Hematopoietic multipotent progenitor cell treated with erythropoietin and hydrocortisone succinate and interleukin-3 and kit ligand, for 17 days (in vitro differentiated cells): ENCODE results near the gene SCFD2.

Experiments
- DNase-seq: peaks from one replicate; pipeline ENCODE4 v3.0.0-alpha.2; 2015; ENCODE audit warnings: low spot score

Gene SCFD2

DNA sequence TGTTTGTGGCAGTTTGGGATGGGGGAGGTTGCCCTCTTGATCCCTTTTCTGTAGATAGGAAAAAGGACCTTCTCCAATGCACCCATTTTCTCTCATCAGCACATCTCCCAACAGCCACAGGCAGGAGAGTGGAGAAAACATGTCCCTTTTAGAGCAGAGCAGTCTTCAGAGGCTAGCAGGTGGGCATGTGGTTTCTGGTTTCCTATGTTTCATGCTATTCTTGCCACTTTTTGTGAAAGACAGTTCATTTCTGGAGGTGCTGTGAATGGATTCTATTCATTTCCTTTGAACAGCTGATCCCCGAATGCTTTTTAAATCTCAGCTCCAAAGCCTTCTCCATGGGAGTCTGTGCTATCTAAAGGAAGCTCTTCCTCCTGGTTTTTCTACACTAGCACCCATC lies 484.9 kb downstream of the SCFD2 start:
- DNase-seq = no peak

DNA sequence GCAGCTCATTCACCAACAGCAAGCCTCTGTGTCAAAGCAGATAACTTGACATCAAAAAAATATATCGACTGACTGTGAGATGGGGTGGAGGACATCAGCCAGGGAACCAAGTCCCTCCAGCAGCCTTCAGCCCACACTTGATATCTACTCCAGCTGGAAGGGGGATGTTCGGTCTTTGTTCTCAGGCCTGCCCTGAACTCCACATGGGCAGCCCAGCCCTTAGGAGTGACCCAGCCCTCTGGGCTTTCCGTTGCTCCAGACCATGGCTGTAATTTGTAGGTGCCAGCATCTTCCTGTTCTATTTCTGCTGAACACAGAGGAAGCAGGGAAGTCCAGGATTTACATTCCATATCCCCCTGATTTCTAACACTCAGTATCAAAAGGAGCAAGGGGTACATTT lies 486.4 kb downstream of the SCFD2 start:
- DNase-seq = no peak

- no peak for DNase-seq
These were observed 488.2 kb downstream of the SCFD2 start for GRCh38 chr4:52877694-52878093.

DNA sequence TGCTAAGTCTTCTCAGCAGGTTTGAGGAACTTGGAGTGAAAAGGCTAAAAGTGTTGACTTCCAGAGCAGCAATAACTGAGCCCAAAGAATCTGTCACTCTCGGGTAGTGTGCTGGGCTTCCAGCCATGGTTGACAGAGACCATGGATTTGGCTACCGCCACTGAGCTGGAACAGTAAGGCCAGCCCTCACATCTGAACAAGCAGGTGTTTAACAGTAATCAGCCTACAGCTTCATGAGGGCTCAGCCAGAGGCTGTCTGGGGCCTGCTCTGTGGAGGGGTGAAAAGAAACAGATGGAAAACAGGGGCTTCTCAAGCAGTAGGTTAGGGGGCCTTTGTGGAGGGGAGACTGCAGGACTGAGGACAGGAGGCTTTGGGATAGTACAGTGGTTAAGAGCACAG lies 488.8 kb downstream of the SCFD2 start:
- DNase-seq = no peak

GRCh38 chr4:52876069-52876468 lies 489.8 kb downstream of the SCFD2 start:
- DNase-seq = no peak

- DNase-seq = no peak
These were observed 490.9 kb downstream of the SCFD2 start for GRCh38 chr4:52874948-52875347.

DNA sequence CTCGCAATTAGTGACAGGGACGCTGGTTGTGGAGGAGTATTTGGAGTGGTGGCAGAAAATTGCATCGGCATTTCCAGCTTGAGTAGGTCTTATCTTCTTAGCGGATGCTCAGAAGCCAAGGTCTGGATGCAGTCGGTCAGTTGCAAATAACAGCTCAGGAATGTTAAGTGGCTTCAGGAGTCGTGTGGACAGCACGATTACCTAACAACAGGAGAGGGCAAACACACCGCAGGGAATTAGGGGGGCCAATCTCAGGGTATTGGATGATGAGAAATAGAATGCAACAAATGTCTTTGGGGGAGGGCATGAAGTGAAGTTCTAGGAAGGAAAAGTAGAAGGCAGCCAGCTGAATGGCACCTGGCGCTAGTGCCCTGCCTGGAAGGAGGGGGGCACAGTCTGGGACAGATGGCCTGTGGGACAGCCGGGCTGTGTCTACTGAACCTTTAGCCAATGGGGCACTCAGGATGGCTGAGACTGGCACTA lies 492.0 kb downstream of the SCFD2 start:
- DNase-seq = no peak

DNA sequence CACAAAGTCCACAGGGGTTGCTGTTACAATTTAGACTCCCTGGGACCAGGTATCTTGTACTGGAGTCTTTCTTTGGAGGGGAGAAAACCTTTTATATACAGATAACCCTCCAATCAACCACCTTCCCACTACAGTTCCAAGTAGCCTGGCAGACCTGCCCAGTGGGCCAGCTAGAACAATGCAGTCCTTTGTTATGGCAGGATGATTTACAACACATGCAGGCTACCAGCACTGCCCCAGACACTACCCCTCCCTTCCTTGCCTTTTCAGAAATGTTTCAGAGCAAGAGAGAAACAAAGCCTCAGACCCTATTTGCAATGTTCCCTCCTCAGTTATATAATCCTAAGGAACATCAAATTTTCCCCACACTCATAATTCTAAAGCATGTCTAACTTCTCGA lies 492.7 kb downstream of the SCFD2 start:
- DNase-seq = no peak

GRCh38 chr4:52870225-52870624 lies 495.6 kb downstream of the SCFD2 start:
- DNase-seq = no peak

GRCh38 chr4:52869656-52870055 lies 496.2 kb downstream of the SCFD2 start:
- no peak for DNase-seq

DNA sequence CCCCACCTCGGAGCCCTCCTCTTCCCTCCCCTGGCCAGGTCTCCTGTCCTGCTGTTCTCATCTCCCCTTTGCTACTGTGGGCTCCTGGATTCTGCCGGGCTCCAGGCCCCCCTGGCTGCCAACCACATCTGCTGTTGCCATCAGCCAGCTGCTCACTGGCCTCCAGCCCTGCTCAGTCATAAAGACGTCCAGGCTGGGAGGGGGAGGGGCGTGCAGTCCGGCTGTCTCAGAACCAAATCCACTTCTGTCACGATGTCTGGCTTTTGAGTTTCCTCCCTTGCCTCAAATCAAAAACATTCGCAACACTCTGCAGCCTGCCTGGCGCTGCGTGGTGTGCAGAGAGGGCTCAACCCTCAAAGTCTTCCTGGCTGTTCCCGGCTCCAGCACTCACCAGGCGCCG lies 496.7 kb downstream of the SCFD2 start:
- no peak for DNase-seq

DNA sequence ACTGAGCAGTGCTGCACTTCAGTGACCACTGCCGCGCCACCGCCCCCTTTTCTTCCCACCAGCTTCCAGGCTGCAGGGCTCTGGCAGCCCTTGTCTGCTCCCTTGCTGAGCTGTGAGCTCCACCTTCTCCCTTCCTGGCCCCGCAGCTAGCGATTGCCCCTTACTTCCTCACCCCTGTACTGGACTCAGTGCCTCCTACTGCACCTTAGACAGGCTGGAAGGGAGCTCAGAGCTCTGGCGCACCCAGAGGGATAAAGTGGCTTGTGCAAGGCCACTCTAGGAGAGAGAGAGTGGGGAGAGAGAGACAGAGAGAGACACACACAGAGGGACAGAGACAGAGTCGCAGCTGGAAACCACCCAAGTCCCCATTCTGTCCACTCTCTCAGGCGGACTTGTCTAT lies 497.7 kb downstream of the SCFD2 start:
- DNase-seq = no peak

GRCh38 chr4:52867163-52867562 lies 498.7 kb downstream of the SCFD2 start:
- no peak for DNase-seq

DNA sequence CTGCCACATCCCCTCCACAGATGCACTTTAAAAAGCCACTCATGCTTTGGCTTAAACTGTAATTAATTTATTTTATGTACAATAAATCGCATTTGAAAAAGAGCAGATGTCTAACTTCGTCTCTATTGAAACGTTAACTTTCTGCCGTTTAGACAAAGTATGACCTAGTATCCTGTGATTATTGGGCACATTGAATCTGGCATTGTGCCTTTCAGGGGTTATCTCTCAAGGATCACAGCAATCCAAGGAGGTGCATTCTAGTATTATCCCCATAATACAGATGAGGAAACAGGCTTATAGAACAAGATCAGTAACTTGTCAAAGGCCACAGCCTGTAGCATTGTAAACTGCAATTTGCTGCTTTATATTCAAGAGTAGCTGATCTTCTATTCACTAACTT lies 499.1 kb downstream of the SCFD2 start:
- DNase-seq = no peak

- no peak for DNase-seq
These were observed 500.6 kb downstream of the SCFD2 start for GRCh38 chr4:52865300-52865699.

GRCh38 chr4:52864793-52865192 lies 501.1 kb downstream of the SCFD2 start:
- DNase-seq = no peak

DNA sequence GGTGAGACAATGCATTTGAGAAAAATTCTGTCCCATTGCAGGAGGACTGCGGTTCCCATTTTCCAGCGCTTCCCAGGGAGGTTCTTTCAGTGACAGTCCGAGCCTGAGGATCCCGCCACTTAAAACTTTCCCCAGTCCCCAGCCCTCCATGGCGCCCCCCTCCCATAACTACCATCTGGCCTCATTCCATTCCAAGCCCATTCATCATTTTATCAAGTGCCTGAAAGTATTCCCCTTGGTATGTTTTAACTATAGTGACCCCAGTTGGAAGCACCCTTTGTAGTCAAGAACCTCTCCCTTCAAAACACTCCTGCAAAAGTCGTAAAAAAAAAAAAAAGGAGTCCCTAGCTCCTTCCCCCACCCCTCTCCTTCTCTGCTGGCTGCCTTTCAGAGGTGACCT lies 502.5 kb downstream of the SCFD2 start:
- DNase-seq = no peak

GRCh38 chr4:52862639-52863161 lies 503.2 kb downstream of the SCFD2 start:
- no peak for DNase-seq

GRCh38 chr4:52861879-52862616 lies 503.8 kb downstream of the SCFD2 start, which contains the start of gene RASL11B:
Gene RASL11B, plus strand, starts transcription at chr4:52862317. Its CDS starts 191 bp downstream, at chr4:52862508.
- DNase-seq = peak; percentile 36

DNA sequence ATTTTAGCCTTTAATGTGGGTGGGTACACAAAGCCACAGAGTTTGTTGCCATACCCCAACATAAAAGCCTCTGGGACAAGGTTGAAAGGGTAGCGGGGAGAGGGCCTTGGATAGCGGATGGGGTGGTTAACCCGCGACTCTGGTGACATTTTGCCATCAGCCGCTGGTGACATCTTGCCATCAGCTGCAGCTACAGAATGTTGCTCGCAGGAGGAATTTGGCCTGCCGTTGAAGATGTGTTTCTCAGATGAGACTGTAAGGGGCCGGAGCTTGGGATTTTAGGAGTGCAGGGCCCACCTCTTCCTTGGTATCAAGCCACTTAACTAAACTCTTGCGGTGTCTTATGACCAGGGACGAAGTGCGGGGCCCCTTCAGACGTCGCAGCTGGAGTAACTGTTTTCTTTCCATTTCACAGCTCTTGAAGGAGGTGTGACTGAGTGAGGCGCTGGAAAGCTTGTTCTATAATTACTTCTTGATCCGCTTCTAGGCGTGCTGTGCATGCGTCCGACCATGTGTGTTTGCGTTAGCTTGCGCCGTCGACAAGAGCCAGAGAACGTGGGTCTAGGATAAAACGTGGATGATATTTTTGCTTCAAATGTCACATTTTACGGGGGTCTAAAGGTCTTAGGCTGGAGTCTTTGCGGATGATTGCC lies 504.6 kb downstream of the SCFD2 start:
- no peak for DNase-seq

DNA sequence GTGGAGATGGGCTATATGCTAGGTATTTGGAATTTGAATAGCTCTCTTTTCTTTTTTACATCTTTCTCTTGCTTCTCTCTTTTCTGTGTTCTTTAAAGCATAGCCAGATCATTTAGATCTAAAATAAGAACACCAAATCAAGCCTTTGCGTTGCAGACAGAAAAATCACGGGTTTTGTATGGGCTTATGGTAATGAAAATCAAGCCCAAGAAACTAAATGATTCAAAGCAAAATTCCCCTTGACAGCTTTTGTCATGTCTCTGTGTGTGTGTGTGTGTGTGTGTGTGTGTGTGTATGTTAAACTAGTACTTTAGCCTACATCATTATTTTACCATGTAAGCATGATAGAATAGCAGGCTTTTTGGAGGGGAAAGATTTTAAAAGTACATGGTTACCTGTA lies 505.5 kb downstream of the SCFD2 start:
- DNase-seq = no peak

- no peak for DNase-seq
These were observed 509.1 kb downstream of the SCFD2 start for GRCh38 chr4:52856801-52857200.

- DNase-seq = no peak
These were observed 512.5 kb downstream of the SCFD2 start for GRCh38 chr4:52853351-52853750.
